ENCODE measurements around the gene DHCR24. TPM values are rescaled to one million over a fixed set of nuclear protein-coding genes. Genes with fewer than 3 reads are reported as not detected.

Gene DHCR24
- polyA plus RNA-seq, 1 donor (not counting 4 experiments of a cell fraction or from before 2014, with no cell fraction given), result 363 TPM

DNA sequence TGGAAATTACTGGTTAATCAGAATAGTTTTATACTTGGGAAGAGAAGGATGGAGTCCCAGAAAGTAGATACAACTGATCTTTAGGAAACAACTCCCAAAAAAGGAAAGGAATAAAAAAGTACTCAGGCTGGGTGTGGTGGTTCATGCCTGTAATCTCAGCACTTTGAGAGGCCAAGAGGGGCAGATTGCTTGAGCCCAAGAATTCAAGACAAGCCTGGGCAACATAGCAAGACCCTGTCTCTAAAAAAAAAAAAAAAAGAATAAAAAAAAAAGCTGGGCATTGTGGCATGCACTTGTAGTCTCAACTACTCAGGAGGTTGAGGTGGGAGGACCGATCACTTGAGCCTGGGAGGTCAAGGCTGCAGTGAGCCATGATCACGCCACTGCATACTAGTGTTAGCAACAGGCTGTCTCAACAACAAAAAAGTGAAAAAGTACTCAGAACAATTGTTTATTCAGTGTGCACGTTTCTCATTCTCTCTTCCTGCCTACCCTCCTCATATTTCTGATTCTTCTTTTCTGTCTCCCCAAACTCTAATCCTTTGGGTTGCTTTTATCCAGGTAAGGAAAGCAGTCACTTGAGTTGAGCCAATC, 2.2 kb upstream of the DHCR24 start:
- Histone ChIP-seq H3K9me1 (ENCODE audit: control insufficient read depth, extremely low read depth, insufficient read depth, low read length) (peaks cover 8% of the 10 kb centered on the region), H3K79me2 (ENCODE audit: control insufficient read depth, insufficient read depth, low read length) (peaks cover 28% of the 10 kb centered on the region), H3K9me3 (ENCODE audit: control insufficient read depth, low read depth, low read length) (no peaks in the 10 kb centered on the region), H3K27ac (ENCODE audit: control insufficient read depth, insufficient read depth, low read length) (no peak overlapping the region), H3K4me1 (ENCODE audit: control insufficient read depth, extremely low read depth, insufficient read depth, low read length) (peaks cover 34% of the 10 kb centered on the region), H3K27me3 (ENCODE audit: control insufficient read depth, extremely low read depth, insufficient read depth, low read length) (no peaks in the 10 kb centered on the region), H3K9ac (ENCODE audit: control insufficient read depth, extremely low read depth, insufficient read depth, low read length) (no peak overlapping the region), H3K36me3 (ENCODE audit: control insufficient read depth in 2 of 2, extremely low read depth in 1 of 2, insufficient read depth in 2 of 2, low read length in 2 of 2) (peaks cover 2 to 10% of the 10 kb centered on the region in 2 experiments), H3K4me2 (ENCODE audit: control insufficient read depth, extremely low read depth, insufficient read depth, low read depth, low read length) (no peak overlapping the region), H4K20me1 (ENCODE audit: control insufficient read depth, extremely low read depth, insufficient read depth, low read length) (peaks cover 23% of the 10 kb centered on the region), H2AFZ (ENCODE audit: control insufficient read depth, low read length) (no peak overlapping the region), H3K4me3 (ENCODE audit: control insufficient read depth in 2 of 3, extremely low read depth in 1 of 3, insufficient read depth in 2 of 3, low read depth in 1 of 3, low read length in 3 of 3) (no peak overlapping the region)
- DNase-seq (ENCODE audit: low read depth, low spot score) (no peak), FAIRE-seq (no peak)
- dilution Hi-C loops (cut with MboI; ENCODE audit: extremely low pct_ligation_motif_present, low sequenced_read_pairs), result no loop called here
- TF ChIP-seq, protein P1, sequence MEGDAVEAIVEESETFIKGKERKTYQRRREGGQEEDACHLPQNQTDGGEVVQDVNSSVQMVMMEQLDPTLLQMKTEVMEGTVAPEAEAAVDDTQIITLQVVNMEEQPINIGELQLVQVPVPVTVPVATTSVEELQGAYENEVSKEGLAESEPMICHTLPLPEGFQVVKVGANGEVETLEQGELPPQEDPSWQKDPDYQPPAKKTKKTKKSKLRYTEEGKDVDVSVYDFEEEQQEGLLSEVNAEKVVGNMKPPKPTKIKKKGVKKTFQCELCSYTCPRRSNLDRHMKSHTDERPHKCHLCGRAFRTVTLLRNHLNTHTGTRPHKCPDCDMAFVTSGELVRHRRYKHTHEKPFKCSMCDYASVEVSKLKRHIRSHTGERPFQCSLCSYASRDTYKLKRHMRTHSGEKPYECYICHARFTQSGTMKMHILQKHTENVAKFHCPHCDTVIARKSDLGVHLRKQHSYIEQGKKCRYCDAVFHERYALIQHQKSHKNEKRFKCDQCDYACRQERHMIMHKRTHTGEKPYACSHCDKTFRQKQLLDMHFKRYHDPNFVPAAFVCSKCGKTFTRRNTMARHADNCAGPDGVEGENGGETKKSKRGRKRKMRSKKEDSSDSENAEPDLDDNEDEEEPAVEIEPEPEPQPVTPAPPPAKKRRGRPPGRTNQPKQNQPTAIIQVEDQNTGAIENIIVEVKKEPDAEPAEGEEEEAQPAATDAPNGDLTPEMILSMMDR (optimal IDR thresholded peaks at IDR 0.05 in 1 of 3, IDR thresholded peaks at IDR 0.05 in 1 of 3, conservative IDR thresholded peaks at IDR 0.05 in 1 of 3; ENCODE audit: extremely low read depth in 1 of 3, insufficient read depth in 2 of 3, low read length in 3 of 3), result no peak
- TF ChIP-seq EZH2 (IDR thresholded peaks at IDR 0.05; ENCODE audit: low read length), result no peak

DNA sequence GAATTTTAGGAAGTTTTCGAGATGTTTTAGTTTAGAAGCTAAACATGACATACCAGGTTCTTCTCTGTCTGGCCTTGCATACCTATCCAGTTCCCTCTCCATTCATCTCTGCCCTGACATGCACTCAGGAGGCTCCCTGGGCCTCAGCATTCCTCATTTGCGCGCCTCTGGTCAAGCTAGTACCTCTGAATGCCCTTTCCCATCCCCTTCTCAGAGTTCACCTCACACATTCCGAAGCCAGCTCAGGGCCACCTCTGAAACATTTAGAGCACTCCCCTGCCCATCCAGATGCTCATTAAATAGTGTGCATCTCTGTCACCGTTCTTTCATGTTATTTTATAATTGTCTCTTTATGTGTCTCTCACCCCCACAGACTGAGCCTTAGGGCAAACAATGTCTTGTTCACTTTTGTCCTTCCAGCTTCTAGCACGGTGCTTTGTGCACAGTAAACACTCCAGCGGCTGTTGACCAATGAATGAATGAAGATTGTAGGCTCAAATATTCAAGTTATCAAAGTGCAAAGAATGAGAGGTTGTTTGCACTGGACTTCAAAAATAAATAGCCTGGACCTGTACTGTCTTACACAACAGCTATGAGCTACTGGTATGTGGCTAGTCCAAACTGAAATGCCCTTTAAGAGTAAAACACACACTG, 1.2 kb upstream of the DHCR24 start:
- Histone ChIP-seq H3K4me2 (ENCODE audit: control insufficient read depth, extremely low read depth, insufficient read depth, low read depth, low read length) (peak overlapping the region; percentile 95), H3K79me2 (ENCODE audit: control insufficient read depth, insufficient read depth, low read length) (peaks cover 38% of the 10 kb centered on the region), H3K27ac (ENCODE audit: control insufficient read depth, insufficient read depth, low read length) (peak overlapping the region; percentile 70), H3K9me3 (ENCODE audit: control insufficient read depth, low read depth, low read length) (no peaks in the 10 kb centered on the region), H3K36me3 (ENCODE audit: control insufficient read depth in 2 of 2, extremely low read depth in 1 of 2, insufficient read depth in 2 of 2, low read length in 2 of 2) (peaks cover 9 to 21% of the 10 kb centered on the region in 2 experiments), H3K9ac (ENCODE audit: control insufficient read depth, extremely low read depth, insufficient read depth, low read length) (peak overlapping the region; percentile 76), H3K4me1 (ENCODE audit: control insufficient read depth, extremely low read depth, insufficient read depth, low read length) (peaks cover 44% of the 10 kb centered on the region), H4K20me1 (ENCODE audit: control insufficient read depth, extremely low read depth, insufficient read depth, low read length) (peaks cover 32% of the 10 kb centered on the region), H3K4me3 (ENCODE audit: control insufficient read depth in 2 of 3, extremely low read depth in 1 of 3, insufficient read depth in 2 of 3, low read depth in 1 of 3, low read length in 3 of 3) (peak overlapping the region in 1 of 3 experiments; percentile 93), H2AFZ (ENCODE audit: control insufficient read depth, low read length) (peak overlapping the region; percentile 67), H3K9me1 (ENCODE audit: control insufficient read depth, extremely low read depth, insufficient read depth, low read length) (peaks cover 8% of the 10 kb centered on the region), H3K27me3 (ENCODE audit: control insufficient read depth, extremely low read depth, insufficient read depth, low read length) (no peaks in the 10 kb centered on the region)
- DNase-seq (ENCODE audit: low read depth, low spot score), result no peak
- FAIRE-seq, result peak; percentile 17
- TF ChIP-seq, protein P1 (optimal IDR thresholded peaks at IDR 0.05 in 1 of 3, IDR thresholded peaks at IDR 0.05 in 1 of 3, conservative IDR thresholded peaks at IDR 0.05 in 1 of 3; ENCODE audit: extremely low read depth in 1 of 3, insufficient read depth in 2 of 3, low read length in 3 of 3), result no peak
- no peak for TF ChIP-seq EZH2 (IDR thresholded peaks at IDR 0.05; ENCODE audit: low read length)
- dilution Hi-C loops (cut with MboI; ENCODE audit: extremely low pct_ligation_motif_present, low sequenced_read_pairs), result no loop called here

Data from keratinocyte (primary cell).